HUES48 (cell line): Measurements from ENCODE around the gene XXYLT1.

ENCODE experiments used
- H3K27ac ChIP-seq: one replicate; pipeline ENCODE4 v1.7.0; 2013; ENCODE audit warnings: low read depth, low read length, inconsistent platforms
- H3K27me3 ChIP-seq: 2 replicates; pipeline ENCODE4 v1.6.1; 2013; ENCODE audit warnings: mild to moderate bottlenecking, low read length; ENCODE audit not compliant: control insufficient read depth, insufficient read depth
- H3K36me3 ChIP-seq: 2 replicates; pipeline ENCODE4 v1.6.1; 2013; ENCODE audit warnings: low read length; ENCODE audit not compliant: control insufficient read depth, insufficient read depth
- H3K4me1 ChIP-seq: 2 replicates; pipeline ENCODE4 v1.6.1; 2013; ENCODE audit warnings: mild to moderate bottlenecking, low read length; ENCODE audit not compliant: control insufficient read depth, insufficient read depth
- H3K4me3 ChIP-seq: 2 replicates; pipeline ENCODE4 v1.5.1; 2013; ENCODE audit warnings: mild to moderate bottlenecking, low read depth, low read length
- H3K9ac ChIP-seq: 2 replicates; pipeline ENCODE4 v1.6.1; 2013; ENCODE audit warnings: mild to moderate bottlenecking, low read depth, low read length, moderate library complexity
- H3K9me3 ChIP-seq: 2 replicates; pipeline ENCODE4 v1.6.1; 2013; ENCODE audit warnings: low read length; ENCODE audit not compliant: control insufficient read depth, insufficient read depth

The XXYLT1 gene

DNA sequence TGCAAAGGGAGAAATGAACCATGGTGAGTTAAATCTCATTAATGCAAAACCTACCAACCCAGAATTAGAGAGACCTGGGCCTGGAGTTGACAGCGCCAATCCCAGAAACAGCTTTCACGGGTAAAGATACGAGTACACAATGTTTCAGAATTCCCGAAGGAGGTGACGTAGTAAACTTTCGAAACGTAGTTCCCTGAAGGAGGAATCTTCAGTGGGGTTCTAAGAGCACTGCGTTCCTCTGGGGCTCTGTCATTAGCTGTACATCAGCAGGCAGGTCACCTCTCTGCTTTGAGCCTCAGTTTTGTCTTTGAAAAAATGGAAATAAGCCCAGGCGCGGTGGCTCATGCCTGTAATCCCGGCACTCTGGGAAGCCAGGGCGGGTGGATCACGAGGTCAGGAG, 152.3 kb downstream of the XXYLT1 start:
- Histone ChIP-seq H3K27ac (peak overlapping the region; percentile 84), H3K9ac (no peak overlapping the region), H3K27me3 (no peaks in the 10 kb centered on the region)

DNA sequence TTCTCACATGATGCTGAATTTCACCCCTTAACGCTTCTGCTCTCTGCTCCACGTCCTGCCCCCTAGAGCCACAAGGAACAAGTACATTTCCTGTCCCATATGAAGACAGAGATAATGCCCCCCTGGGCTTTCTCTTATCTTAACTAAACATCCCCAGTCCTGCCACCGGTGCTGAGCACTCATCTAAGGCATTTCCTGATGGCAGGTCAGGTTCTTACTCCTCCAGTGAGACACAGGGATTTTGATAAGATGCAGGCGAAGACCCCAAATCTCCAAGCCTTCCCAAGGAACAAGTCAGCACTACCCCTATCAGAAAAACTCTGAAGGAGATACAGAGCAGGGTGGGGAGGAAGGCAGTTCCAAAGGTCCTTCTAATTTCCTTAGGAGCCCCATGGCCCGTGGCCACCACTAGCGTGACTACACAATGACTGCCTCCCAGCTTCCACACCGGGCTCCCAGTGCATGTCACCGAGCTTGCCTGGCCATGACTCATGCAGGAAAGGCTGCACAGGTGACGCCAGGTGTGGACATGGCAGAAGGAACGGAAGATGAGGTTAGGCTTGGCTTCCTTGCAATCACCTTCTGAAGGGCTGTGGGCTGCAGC, 152.9 kb downstream of the XXYLT1 start:
- Histone ChIP-seq H3K27ac (peak overlapping the region; percentile 84), H3K9ac (no peak overlapping the region), H3K4me3 (no peak overlapping the region), H3K9me3 (no peaks in the 10 kb centered on the region), H3K4me1 (peaks cover 30% of the 10 kb centered on the region), H3K27me3 (no peaks in the 10 kb centered on the region), H3K36me3 (no peaks in the 10 kb centered on the region)

More for the DNA sequence above, 152.3 kb downstream of the XXYLT1 start:
- H3K9me3 ChIP-seq = no peaks in the 10 kb centered on the region
- H3K4me3 ChIP-seq = no peak overlapping the region
- no peaks in the 10 kb centered on the region for H3K36me3 ChIP-seq
- peaks cover 30% of the 10 kb centered on the region for H3K4me1 ChIP-seq

DNA sequence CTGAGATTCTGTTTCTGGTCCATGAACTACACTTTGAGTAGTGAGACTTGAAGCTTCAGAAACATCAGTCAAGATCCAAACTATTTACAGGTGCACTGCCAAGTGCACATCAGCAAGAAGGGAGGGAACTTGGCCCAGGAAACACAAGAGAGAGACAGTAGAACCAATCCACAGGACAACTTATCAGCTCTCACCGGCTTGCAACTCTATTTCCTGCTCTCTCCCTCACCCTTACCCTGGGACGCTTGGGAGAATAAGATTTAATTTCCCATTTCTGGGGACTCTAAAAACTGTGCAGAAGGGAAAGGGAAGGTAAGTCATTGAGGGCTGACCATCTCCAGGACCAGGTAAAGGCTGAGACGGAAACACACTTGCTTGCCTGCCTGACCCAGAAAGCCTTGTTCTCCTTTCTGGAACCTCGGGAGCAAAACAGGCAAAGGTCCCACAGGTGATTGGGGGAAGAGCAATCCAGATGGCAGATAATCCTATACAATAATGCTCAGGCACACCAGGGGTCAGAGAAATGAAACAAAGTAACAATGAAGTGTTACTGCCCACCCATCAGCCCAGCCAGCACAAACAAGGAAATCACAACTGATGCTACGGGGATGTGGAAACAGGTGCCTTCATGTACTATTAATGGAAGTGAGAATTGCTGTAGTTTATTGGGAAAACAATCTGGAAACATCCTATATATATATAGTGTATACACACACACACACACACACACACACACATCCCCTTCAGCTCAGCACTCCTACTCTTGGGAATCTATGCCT, 154.4 kb downstream of the XXYLT1 start:
- no peak overlapping the region for H3K4me3 ChIP-seq
- H3K4me1 ChIP-seq = peaks cover 30% of the 10 kb centered on the region
- no peak overlapping the region for H3K27ac ChIP-seq
- H3K9me3 ChIP-seq = no peaks in the 10 kb centered on the region
- no peaks in the 10 kb centered on the region for H3K36me3 ChIP-seq
- H3K27me3 ChIP-seq = no peaks in the 10 kb centered on the region
- H3K9ac ChIP-seq = no peak overlapping the region

GRCh38 chr3:195115600-195116406, 155.2 kb downstream of the XXYLT1 start:
- H3K36me3 ChIP-seq = no peaks in the 10 kb centered on the region
- H3K9ac ChIP-seq = no peak overlapping the region
- no peaks in the 10 kb centered on the region for H3K9me3 ChIP-seq
- H3K27ac ChIP-seq = no peak overlapping the region
- H3K4me3 ChIP-seq = no peak overlapping the region
- no peaks in the 10 kb centered on the region for H3K27me3 ChIP-seq
- peaks cover 29% of the 10 kb centered on the region for H3K4me1 ChIP-seq

GRCh38 chr3:195114786-195115599, 156.0 kb downstream of the XXYLT1 start:
- Histone ChIP-seq H3K4me1 (peaks cover 21% of the 10 kb centered on the region), H3K27me3 (no peaks in the 10 kb centered on the region), H3K4me3 (no peak overlapping the region), H3K9me3 (no peaks in the 10 kb centered on the region), H3K27ac (no peak overlapping the region), H3K36me3 (no peaks in the 10 kb centered on the region), H3K9ac (no peak overlapping the region)

DNA sequence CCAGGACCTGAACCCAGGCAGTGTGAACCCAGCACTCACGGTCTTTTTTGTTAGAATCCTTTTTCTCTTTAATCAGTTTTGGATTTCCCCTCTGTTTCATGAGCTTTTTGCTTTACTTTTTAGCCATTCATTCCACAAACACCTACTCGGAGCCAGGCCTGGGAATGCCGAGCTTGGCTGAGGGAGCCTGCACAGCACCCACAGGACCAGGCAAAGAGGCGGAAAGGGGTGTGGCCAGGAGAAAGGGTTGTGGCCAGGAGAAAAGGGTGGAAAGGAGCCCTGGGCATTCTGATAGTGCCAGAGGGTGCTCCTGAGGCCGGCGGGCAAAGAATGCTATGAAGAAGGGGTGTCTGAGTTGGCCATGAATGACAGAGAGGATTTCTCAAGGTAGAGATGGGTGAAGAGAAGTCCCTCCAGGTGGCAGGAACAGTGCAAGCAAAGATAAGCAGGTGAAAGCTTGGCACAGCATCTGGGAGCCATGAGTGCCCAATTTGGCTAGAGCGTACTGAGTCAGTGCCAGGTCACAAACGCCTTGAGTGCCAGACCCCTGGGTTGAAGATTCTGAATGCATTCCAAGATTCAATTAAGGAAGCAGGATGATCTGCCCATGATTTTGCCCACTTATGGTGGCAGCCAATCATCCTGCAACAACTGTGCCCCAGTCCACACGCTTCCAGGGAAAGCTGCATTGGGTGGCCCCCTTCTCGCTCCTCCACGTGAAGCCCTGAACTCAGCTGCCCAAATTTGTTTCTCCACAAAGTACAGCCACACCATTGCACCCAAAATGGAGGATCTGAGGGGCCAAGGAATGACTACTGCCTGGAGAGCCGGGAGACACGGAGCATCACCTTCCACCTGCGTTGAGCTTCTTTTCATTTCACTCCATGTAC, 157.2 kb downstream of the XXYLT1 start:
- Histone ChIP-seq H3K9ac (no peak overlapping the region), H3K27ac (no peak overlapping the region), H3K4me3 (no peak overlapping the region), H3K27me3 (no peaks in the 10 kb centered on the region), H3K4me1 (peaks cover 12% of the 10 kb centered on the region), H3K9me3 (no peaks in the 10 kb centered on the region), H3K36me3 (no peaks in the 10 kb centered on the region)

DNA sequence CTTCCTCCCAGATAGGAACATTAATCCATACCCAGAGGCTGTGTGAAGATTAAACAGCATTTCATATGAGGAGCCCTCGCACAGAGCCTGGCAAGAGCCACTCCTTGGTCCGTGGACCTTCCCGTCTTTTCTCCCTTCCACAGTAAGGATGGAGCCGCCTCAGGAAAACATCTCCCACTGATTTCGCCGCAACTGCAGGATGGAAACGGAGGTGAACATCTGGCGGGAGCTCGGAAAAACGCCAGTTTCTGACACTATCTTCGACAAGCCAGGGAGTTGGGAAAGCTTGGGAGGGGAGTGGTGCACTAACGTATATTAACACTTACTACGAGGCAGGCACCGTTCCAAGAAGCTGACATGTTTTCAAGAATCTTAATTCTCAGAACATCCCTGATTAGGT, 157.9 kb downstream of the XXYLT1 start:
- Histone ChIP-seq H3K9ac (no peak overlapping the region), H3K4me3 (no peak overlapping the region), H3K27ac (no peak overlapping the region), H3K27me3 (no peaks in the 10 kb centered on the region), H3K36me3 (no peaks in the 10 kb centered on the region), H3K4me1 (peaks cover 6% of the 10 kb centered on the region), H3K9me3 (no peaks in the 10 kb centered on the region)

DNA sequence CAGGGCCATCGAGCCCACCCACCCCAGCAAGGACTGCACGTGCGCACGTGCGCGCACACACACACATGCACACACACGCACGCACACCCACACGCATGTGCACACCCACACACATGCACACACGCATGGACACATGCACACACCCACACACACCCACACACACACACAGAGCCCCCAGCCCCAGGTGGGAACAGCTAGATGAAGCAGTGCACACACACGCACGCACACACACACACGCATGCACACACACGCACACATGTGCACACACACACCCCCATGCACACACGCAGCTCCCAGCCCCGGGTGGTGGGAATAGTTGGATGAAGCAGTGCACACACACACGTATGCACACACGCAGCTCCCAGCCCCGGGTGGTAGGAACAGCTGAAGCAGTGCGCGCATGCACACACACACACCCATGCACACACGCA, 158.6 kb downstream of the XXYLT1 start:
- no peak overlapping the region for H3K27ac ChIP-seq
- no peak overlapping the region for H3K9ac ChIP-seq
- H3K36me3 ChIP-seq = no peaks in the 10 kb centered on the region
- H3K4me3 ChIP-seq = no peak overlapping the region
- no peaks in the 10 kb centered on the region for H3K27me3 ChIP-seq
- H3K4me1 ChIP-seq = no peaks in the 10 kb centered on the region; the same call in 1 of the 2 replicates
- no peaks in the 10 kb centered on the region for H3K9me3 ChIP-seq

- no peaks in the 10 kb centered on the region; the same call in 1 of the 2 replicates for H3K4me1 ChIP-seq
- no peaks in the 10 kb centered on the region for H3K27me3 ChIP-seq
- H3K36me3 ChIP-seq = no peaks in the 10 kb centered on the region
- no peak overlapping the region for H3K9ac ChIP-seq
- no peaks in the 10 kb centered on the region for H3K9me3 ChIP-seq
- H3K27ac ChIP-seq = no peak overlapping the region
- H3K4me3 ChIP-seq = no peak overlapping the region
Measured at GRCh38 chr3:195111766-195112165, 159.2 kb downstream of the XXYLT1 start.

DNA sequence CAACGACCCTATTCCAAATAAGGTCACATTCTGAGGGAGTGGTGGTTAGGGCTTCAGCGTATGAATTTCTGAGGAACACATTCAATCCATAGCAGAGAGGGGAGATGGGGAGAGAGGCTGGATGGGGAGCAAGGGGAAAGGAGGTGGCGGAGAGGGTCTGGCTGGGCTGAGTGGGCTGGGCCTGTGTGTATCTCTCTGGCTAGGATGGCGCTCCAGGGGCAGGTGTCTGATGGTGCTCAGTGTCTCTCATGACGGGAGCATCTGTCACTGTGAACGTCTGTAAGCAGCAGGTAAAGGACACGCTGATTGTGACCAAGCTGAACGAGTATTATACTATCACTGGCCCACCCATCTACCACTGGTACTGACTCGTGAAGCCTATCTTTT, 159.6 kb downstream of the XXYLT1 start:
- no peak overlapping the region for H3K9ac ChIP-seq
- H3K36me3 ChIP-seq = no peaks in the 10 kb centered on the region
- H3K27ac ChIP-seq = no peak overlapping the region
- H3K27me3 ChIP-seq = no peaks in the 10 kb centered on the region
- H3K4me1 ChIP-seq = no peaks in the 10 kb centered on the region; the same call in 1 of the 2 replicates
- H3K4me3 ChIP-seq = no peak overlapping the region
- H3K9me3 ChIP-seq = no peaks in the 10 kb centered on the region
